ENCODE data around the gene DAAM2.

DAAM2 gene

DNA sequence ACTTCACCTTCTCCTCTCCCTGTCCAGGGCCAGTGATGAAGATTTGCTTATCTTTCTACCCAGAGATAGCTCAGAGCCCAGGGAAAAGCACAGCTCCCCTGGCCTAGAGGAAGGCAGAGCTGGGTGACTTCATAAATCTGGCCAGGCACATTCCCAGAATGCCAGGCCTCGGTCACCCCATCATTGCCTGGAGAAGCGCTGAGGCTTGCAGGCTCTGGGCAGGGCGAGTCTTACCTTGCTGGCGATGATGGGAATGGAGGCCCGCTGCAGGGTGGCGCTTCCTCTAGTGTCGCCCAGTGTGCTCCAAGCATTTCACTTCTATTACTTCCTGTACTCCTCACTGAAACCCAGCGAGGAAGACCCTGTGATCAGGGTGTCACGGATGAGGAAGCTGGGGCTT lies 60.1 kb downstream of the DAAM2 start:
- no peak overlapping the region for H3K18ac ChIP-seq (ENCODE audit: low read length)
- H2BK5ac ChIP-seq (ENCODE audit: low read length) = no peak overlapping the region
- H3K79me1 ChIP-seq (ENCODE audit: low read length) = no peaks in the 10 kb centered on the region
- no peak overlapping the region for H2AK5ac ChIP-seq (ENCODE audit: low read length)
- H3K23ac ChIP-seq (ENCODE audit: low read length) = no peak overlapping the region
- DNase-seq = no peak
- H3K4me3 ChIP-seq (ENCODE audit: low read length) = no peak overlapping the region
- no peak overlapping the region for H3K4ac ChIP-seq (ENCODE audit: low read depth, low read length)
- H3K4me2 ChIP-seq (ENCODE audit: low read length) = no peak overlapping the region
- H3K4me1 ChIP-seq (ENCODE audit: control insufficient read depth, low read depth, low read length) = no peaks in the 10 kb centered on the region
- H3K79me2 ChIP-seq (ENCODE audit: control insufficient read depth, insufficient read depth, low read length) = no peaks in the 10 kb centered on the region
- no peak overlapping the region for H2BK15ac ChIP-seq (replicated peaks; ENCODE audit: low read depth)
- no peak overlapping the region for H4K5ac ChIP-seq (ENCODE audit: low read length)
- WGBS (ENCODE audit: extremely low coverage, insufficient coverage, low lambda C conversion rate) = no CpG with 5 or more reads among the region's 9 CpGs
- H3K9ac ChIP-seq (ENCODE audit: low read length) = no peak overlapping the region
- H2BK120ac ChIP-seq (ENCODE audit: low read depth, low read length) = no peak overlapping the region
- no peak overlapping the region for H3K56ac ChIP-seq (ENCODE audit: low read length)
- no peaks in the 10 kb centered on the region for H3K36me3 ChIP-seq (ENCODE audit: control insufficient read depth, insufficient read depth, low read length)
- no peaks in the 10 kb centered on the region for H3K27me3 ChIP-seq (ENCODE audit: insufficient read depth, low read length, poor library complexity)
- H4K8ac ChIP-seq (ENCODE audit: low read depth, low read length) = no peak overlapping the region
- no peak overlapping the region for H3K27ac ChIP-seq (ENCODE audit: low read depth, low read length)

DNA sequence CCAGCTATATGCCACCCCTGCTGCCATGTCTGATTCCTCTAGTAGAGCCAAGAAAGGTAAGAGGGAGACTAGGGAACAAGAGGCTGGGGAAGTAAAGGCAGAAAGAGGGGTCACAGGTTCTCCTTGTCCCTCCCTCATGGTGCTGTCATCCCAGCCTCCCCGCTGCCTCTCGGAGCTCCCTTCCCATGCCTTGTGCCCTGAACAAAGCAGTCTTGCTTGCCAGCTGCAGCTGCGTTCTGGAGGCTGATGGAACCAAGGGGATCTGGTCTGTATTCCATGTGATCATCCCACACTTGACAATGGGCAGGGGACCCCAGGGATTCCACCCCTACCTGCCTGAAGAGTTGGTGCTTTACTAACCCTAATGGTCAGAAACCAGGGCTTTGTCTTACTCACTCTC lies 61.4 kb downstream of the DAAM2 start:
- H3K23ac ChIP-seq (ENCODE audit: low read length) = no peak overlapping the region
- H3K79me2 ChIP-seq (ENCODE audit: control insufficient read depth, insufficient read depth, low read length) = no peaks in the 10 kb centered on the region
- DNase-seq = no peak
- no peak overlapping the region for H3K4me3 ChIP-seq (ENCODE audit: low read length)
- no peak overlapping the region for H2BK5ac ChIP-seq (ENCODE audit: low read length)
- no peaks in the 10 kb centered on the region for H3K36me3 ChIP-seq (ENCODE audit: control insufficient read depth, insufficient read depth, low read length)
- no peak overlapping the region for H3K9ac ChIP-seq (ENCODE audit: low read length)
- H3K79me1 ChIP-seq (ENCODE audit: low read length) = no peaks in the 10 kb centered on the region
- no peak overlapping the region for H3K56ac ChIP-seq (ENCODE audit: low read length)
- H2BK120ac ChIP-seq (ENCODE audit: low read depth, low read length) = no peak overlapping the region
- no peak overlapping the region for H2BK15ac ChIP-seq (replicated peaks; ENCODE audit: low read depth)
- H3K4ac ChIP-seq (ENCODE audit: low read depth, low read length) = no peak overlapping the region
- H3K4me2 ChIP-seq (ENCODE audit: low read length) = no peak overlapping the region
- no peak overlapping the region for H4K8ac ChIP-seq (ENCODE audit: low read depth, low read length)
- no peaks in the 10 kb centered on the region for H3K4me1 ChIP-seq (ENCODE audit: control insufficient read depth, low read depth, low read length)
- no peak overlapping the region for H2AK5ac ChIP-seq (ENCODE audit: low read length)
- H3K27me3 ChIP-seq (ENCODE audit: insufficient read depth, low read length, poor library complexity) = no peaks in the 10 kb centered on the region
- H3K18ac ChIP-seq (ENCODE audit: low read length) = no peak overlapping the region
- WGBS (ENCODE audit: extremely low coverage, insufficient coverage, low lambda C conversion rate) = no CpG with 5 or more reads among the region's 3 CpGs
- H4K5ac ChIP-seq (ENCODE audit: low read length) = no peak overlapping the region
- H3K27ac ChIP-seq (ENCODE audit: low read depth, low read length) = no peak overlapping the region

DNA sequence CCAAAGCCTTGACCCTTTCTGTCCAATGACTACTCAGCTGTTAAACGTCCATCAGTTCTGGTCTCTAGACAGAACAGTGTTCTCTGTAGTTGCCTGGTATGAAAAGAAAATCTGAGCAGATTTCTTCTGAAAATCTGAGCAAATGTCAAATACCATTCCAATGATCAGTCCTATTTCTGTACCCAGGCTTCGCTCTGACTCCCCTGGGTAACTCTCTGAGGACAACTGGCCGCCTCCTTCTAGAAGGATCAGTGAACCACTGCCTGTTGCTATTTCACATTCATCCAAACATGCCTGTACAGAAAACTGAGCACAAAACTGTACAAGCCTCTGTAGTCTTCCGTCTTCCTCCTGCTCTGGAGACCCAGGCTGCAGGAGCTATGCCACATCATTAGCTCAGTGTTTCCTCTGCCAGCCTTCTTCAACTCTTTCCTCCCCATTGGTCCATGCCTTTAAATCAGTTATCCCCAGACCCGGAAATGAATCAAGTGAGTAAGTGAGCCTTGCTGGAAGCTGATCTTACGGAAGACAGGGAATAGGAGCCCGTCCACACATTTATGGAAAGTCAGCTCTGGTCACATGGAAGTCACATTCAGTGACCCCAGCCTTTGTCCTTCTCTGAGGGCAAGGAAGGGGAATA lies 63.3 kb downstream of the DAAM2 start:
- H3K4ac ChIP-seq (ENCODE audit: low read depth, low read length) = no peak overlapping the region
- no CpG with 5 or more reads among the region's 7 CpGs for WGBS (ENCODE audit: extremely low coverage, insufficient coverage, low lambda C conversion rate)
- H3K56ac ChIP-seq (ENCODE audit: low read length) = no peak overlapping the region
- no peak overlapping the region for H2BK15ac ChIP-seq (replicated peaks; ENCODE audit: low read depth)
- H4K5ac ChIP-seq (ENCODE audit: low read length) = no peak overlapping the region
- H3K4me2 ChIP-seq (ENCODE audit: low read length) = no peak overlapping the region
- no peaks in the 10 kb centered on the region for H3K4me1 ChIP-seq (ENCODE audit: control insufficient read depth, low read depth, low read length)
- H3K79me1 ChIP-seq (ENCODE audit: low read length) = no peaks in the 10 kb centered on the region
- no peak overlapping the region for H2BK5ac ChIP-seq (ENCODE audit: low read length)
- H4K8ac ChIP-seq (ENCODE audit: low read depth, low read length) = no peak overlapping the region
- DNase-seq = no peak
- no peak overlapping the region for H3K9ac ChIP-seq (ENCODE audit: low read length)
- no peak overlapping the region for H3K23ac ChIP-seq (ENCODE audit: low read length)
- H3K36me3 ChIP-seq (ENCODE audit: control insufficient read depth, insufficient read depth, low read length) = no peaks in the 10 kb centered on the region
- no peak overlapping the region for H3K4me3 ChIP-seq (ENCODE audit: low read length)
- no peak overlapping the region for H2AK5ac ChIP-seq (ENCODE audit: low read length)
- H3K27ac ChIP-seq (ENCODE audit: low read depth, low read length) = no peak overlapping the region
- no peak overlapping the region for H2BK120ac ChIP-seq (ENCODE audit: low read depth, low read length)
- H3K27me3 ChIP-seq (ENCODE audit: insufficient read depth, low read length, poor library complexity) = no peaks in the 10 kb centered on the region
- H3K18ac ChIP-seq (ENCODE audit: low read length) = no peak overlapping the region
- H3K79me2 ChIP-seq (ENCODE audit: control insufficient read depth, insufficient read depth, low read length) = no peaks in the 10 kb centered on the region

DNA sequence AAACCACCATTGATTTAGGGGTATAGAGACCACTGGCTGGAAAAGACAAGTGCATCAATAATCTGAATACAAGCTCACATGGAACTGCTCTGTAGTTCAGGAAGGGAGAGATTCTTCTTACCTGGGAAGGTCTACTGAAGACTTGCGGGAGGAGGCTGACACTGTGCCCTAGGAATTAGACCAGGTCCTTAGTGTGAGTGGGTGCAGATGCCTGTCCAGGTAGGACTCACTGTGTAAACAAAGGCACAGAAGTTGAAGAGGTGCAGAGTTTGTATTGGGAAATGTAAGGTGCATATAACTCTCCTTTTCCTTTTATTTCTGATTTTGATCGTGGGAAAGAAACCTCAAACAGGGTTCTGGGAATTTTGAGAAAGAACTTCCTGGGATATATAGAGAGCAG lies 66.8 kb downstream of the DAAM2 start:
- Histone ChIP-seq H3K27ac (ENCODE audit: low read depth, low read length) (no peak overlapping the region), H3K27me3 (ENCODE audit: insufficient read depth, low read length, poor library complexity) (no peaks in the 10 kb centered on the region), H3K4me3 (ENCODE audit: low read length) (no peak overlapping the region), H2BK120ac (ENCODE audit: low read depth, low read length) (no peak overlapping the region), H2BK15ac (replicated peaks; ENCODE audit: low read depth) (no peak overlapping the region), H2AK5ac (ENCODE audit: low read length) (no peak overlapping the region), H3K56ac (ENCODE audit: low read length) (no peak overlapping the region), H4K5ac (ENCODE audit: low read length) (no peak overlapping the region), H3K4ac (ENCODE audit: low read depth, low read length) (no peak overlapping the region), H2BK5ac (ENCODE audit: low read length) (no peak overlapping the region), H3K4me2 (ENCODE audit: low read length) (no peak overlapping the region), H3K79me1 (ENCODE audit: low read length) (no peaks in the 10 kb centered on the region), H3K18ac (ENCODE audit: low read length) (no peak overlapping the region), H4K8ac (ENCODE audit: low read depth, low read length) (no peak overlapping the region), H3K36me3 (ENCODE audit: control insufficient read depth, insufficient read depth, low read length) (no peaks in the 10 kb centered on the region), H3K9ac (ENCODE audit: low read length) (no peak overlapping the region), H3K79me2 (ENCODE audit: control insufficient read depth, insufficient read depth, low read length) (no peaks in the 10 kb centered on the region), H3K23ac (ENCODE audit: low read length) (no peak overlapping the region), H3K4me1 (ENCODE audit: control insufficient read depth, low read depth, low read length) (no peaks in the 10 kb centered on the region)
- no CpG with 5 or more reads among the region's 2 CpGs for WGBS (ENCODE audit: extremely low coverage, insufficient coverage, low lambda C conversion rate)
- DNase-seq = no peak

DNA sequence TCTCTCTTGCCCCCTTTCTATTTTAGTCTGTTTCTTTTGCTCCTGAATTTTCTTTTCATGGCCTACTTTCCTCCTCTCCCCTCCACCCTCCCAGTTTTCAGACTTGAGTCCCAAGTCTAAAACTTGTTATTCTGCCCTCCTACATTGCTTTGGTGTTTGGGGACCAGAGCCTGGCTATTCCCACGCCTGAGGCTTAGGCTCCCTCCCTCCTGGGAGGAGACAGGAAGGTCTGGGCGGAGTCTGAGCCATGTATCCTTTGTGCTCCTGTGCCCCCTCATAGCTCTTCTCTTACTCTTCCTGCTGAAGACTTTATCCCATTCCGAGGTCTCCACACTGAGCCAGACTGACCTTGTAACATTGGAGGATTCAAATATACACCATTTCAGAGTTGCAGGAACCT lies 69.5 kb downstream of the DAAM2 start:
- Histone ChIP-seq H3K4me3 (ENCODE audit: low read length) (no peak overlapping the region), H3K4ac (ENCODE audit: low read depth, low read length) (no peak overlapping the region), H3K23ac (ENCODE audit: low read length) (no peak overlapping the region), H3K56ac (ENCODE audit: low read length) (no peak overlapping the region), H3K4me2 (ENCODE audit: low read length) (no peak overlapping the region), H3K36me3 (ENCODE audit: control insufficient read depth, insufficient read depth, low read length) (no peaks in the 10 kb centered on the region), H3K79me2 (ENCODE audit: control insufficient read depth, insufficient read depth, low read length) (no peaks in the 10 kb centered on the region), H4K8ac (ENCODE audit: low read depth, low read length) (no peak overlapping the region), H3K27me3 (ENCODE audit: insufficient read depth, low read length, poor library complexity) (no peaks in the 10 kb centered on the region), H3K4me1 (ENCODE audit: control insufficient read depth, low read depth, low read length) (no peaks in the 10 kb centered on the region), H3K27ac (ENCODE audit: low read depth, low read length) (no peak overlapping the region), H3K9ac (ENCODE audit: low read length) (no peak overlapping the region), H4K5ac (ENCODE audit: low read length) (no peak overlapping the region), H3K18ac (ENCODE audit: low read length) (no peak overlapping the region), H2BK15ac (replicated peaks; ENCODE audit: low read depth) (no peak overlapping the region), H2AK5ac (ENCODE audit: low read length) (no peak overlapping the region), H2BK5ac (ENCODE audit: low read length) (no peak overlapping the region), H2BK120ac (ENCODE audit: low read depth, low read length) (no peak overlapping the region), H3K79me1 (ENCODE audit: low read length) (no peaks in the 10 kb centered on the region)
- WGBS (ENCODE audit: extremely low coverage, insufficient coverage, low lambda C conversion rate) = no CpG with 5 or more reads among the region's 3 CpGs
- no peak for DNase-seq
